IPS DF 19.7 (cell line): ENCODE data around the gene INHA.

Experiments used
- DNase-seq: peaks from one replicate; pipeline ENCODE4 v3.0.0-alpha.2; 2013; ENCODE audit warnings: low read depth, low spot score

Gene INHA, protein sequence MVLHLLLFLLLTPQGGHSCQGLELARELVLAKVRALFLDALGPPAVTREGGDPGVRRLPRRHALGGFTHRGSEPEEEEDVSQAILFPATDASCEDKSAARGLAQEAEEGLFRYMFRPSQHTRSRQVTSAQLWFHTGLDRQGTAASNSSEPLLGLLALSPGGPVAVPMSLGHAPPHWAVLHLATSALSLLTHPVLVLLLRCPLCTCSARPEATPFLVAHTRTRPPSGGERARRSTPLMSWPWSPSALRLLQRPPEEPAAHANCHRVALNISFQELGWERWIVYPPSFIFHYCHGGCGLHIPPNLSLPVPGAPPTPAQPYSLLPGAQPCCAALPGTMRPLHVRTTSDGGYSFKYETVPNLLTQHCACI

DNA sequence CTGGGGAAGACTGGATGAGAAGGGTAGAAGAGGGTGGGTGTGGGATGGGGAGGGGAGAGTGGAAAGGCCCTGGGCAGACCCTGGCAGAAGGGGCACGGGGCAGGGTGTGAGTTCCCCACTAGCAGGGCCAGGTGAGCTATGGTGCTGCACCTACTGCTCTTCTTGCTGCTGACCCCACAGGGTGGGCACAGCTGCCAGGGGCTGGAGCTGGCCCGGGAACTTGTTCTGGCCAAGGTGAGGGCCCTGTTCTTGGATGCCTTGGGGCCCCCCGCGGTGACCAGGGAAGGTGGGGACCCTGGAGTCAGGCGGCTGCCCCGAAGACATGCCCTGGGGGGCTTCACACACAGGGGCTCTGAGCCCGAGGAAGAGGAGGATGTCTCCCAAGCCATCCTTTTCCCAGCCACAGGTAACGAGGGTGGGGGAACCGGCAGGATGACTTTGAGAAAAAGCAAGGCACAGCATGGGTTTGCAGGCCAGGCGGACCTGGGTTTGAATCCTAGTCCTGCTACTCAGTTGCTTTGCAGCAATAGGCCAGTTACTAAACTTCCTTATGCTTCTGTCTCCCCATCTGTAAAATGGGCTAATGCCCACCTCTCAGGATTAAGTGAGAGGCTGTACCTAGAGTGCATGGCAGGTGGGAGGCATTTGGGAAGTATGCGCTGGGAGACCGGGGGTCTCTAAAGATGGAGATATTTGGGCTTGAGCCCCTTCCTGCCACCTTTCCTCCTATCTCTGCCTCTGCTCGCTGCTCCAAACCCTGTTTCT is at the start of gene INHA:
Gene INHA, plus strand, starts transcription at position 74 of the 765 bp plus-strand sequence. Its CDS starts 65 bp downstream, at position 139.
- DNase-seq, result no peak

DNA sequence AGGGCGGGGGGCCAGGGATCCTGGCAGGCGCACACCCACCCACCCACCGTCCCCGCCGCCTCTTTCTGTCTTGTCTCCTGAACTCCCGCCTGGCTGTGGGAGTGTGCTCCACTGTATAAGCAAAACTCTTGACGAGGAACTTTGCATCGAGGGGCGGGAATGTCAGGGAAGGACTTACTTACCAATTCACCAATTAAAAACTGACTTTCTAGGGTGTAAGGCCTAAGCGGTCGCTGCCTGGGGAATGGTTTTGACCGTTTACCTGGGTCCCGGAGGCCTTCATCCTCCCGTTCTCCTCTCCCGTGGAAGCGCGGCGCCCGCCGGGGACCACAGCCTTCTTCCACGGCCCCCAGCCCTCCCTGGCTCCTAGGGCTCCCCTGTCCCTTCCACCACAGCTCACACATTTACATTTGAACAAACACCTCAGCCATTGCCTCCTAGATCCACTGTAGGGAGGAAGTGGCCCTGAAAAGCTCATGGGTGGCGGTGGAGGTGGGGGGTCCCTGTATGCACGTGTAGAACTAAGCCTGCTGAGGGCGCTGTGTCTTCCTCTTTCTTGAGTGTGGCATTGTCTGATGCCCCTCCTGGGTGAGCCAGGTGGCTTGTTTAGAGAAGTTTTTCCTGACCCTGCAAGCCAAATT is 49.0 kb upstream of the INHA start:
- no peak for DNase-seq

DNA sequence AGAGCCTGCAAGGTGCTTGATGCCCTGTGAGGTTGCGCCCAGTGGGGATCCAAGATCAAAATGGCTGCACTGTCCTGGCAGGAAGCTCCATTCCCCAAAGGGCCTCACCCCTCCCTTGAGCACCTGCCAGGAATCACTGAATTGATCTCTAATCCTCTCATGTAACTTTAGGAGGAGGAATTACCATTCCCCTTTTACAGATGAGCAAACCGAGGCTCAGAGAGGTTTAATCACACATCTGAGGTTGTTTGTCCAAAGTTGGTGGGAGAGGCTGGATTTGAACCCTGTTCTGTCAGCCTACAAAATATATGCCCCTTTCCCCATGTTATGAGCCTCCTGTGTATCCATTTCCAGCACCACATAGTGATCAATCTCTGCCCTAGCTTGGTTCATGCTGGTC is 47.3 kb upstream of the INHA start:
- no peak for DNase-seq

DNA sequence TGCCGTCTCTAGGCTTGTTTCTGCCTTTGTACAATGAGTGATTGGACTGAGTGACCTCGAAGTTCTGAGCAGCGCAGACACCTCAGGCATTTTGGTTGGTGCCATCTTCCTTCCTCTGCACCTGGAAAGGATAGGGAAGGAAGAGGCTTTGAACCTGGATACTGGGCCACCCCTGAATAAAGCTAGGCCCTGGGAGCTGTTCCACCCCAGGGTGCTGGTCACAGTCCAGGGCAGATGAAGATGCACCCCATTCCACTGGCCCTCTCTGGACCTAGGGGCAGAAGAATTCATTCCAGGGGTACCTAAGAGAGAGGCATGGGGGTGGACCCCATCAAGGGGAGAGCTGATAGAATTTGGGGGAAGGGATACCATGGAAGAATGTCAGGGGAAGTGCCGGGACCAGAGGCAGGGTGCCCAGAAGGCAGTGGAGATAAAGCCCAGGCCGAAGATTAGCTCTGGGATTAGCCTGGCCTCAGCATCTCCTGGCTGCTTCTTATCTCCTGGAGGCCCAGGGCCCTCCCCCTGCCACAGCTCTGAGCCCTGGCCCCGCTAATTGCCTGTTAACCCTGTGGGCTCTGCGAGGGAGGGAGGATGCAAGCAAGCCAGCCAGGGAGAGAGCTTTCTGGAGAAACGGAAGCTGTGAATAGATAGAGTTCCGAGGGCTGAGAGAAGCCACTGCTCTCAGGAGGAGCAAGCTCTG is 46.4 kb upstream of the INHA start:
- DNase-seq, result no peak

DNA sequence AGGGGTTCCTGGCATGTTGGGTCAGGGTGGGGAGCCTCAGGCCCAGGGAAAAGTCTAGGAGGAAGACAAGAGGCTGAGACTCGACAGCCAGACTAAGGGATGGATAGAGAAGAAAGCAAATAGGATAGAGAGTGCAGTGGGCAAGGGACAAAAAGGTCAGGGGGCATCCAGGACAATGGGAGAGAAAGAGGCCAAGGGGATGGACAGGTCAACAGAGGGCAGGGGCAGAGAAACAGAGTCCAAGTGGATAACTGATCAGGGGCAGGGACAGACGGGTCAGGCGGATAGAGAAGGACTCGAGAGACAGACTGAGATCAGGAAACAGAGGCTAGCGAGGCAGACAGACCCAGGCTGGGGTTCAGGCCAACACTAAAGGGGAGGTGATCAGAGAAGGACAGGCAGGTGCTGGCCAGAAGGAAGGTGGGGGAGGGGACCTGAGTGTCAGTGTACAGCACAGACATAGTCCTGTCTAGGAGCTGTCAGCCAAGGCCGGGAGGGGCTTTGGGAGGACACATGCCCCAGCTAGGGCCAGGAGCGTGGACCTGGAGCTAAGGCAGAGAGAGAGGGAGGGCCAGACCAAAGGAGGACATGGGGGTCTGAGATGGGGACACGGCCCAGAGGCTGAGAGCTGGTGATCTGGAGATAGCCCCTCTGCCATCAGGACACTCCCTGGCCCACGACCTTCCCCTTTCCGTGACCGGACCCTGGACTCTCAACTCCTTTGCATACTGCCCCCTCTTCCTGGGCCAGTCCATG is 45.6 kb upstream of the INHA start:
- no peak for DNase-seq

DNA sequence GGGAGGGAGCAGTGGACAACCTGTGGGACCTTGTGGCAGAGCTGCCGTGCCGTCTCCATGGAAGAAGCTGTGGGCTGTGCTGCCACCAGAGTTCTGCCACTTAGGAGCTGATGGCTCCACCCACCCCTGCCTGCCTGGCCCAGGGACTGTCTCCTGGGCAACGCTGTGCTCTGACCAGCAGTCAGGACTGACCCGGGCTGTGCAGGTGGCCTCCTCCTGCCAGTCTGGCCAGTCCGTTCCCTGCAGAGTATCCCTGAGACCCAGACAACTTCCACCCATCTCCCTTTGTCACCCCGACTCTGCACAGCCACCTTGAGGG is 45.1 kb upstream of the INHA start:
- DNase-seq, result no peak

DNA sequence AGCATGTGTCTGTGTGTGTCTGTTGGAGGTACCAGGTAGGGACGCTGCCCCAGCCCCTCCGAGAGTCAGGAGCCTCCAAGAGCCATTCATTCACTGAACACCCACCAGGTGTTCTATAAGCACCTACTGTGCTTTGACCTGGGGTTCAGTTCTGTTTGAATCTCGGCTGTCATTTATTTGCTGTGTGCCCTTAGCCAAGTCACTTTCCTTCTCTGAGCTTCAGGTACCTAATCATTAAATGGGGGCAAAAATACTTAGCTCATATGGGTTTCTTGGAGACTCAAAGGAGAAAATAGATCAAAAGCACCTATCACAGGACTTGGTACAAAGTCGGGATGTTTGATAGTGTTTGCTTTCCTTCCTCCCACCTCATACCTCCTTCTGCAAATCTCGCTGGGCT is 44.6 kb upstream of the INHA start:
- no peak for DNase-seq

DNA sequence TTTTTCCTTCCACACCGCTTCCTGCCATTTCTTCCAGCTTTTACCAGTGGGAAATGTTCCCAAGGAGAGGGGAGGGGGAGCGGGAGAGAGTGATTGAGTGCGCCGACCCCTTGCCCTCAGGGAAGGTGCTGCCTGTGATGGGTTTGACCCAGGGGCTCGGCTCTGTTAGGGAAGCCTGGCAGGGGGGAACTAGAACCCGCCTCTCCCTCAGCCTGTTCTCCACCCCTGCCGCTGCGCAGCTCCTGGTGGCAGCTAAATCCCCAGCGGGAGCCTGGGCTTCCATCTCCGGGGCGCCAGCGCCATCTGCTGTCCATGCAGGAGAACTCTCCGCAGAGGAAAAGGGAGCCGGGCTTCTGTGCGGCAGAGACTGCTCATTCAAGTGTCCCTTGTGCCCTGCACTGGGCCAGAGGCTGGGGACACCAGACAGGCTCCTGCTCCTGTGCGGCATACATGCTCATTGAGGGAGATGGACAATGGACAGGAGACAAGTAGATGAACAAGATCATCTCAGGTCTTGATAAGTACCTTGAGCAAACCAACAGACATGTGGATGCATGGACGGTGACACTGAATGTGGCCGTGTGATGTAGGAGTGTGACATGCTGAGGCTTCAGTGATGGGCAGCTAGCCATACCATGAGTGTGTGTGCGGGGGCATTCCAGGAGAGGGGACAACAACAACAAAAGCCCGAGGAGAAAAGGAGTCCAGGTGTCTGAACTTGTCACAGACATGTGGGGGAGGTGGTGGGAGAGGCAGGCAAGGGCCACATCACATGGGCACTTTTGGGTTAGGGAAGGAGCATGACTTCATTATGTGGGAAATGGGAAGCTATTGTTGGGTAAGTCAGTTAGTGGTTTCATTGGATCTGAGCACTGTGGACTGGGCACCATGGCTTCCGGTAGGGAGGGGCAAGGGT is 41.8 kb upstream of the INHA start:
- no peak for DNase-seq

DNA sequence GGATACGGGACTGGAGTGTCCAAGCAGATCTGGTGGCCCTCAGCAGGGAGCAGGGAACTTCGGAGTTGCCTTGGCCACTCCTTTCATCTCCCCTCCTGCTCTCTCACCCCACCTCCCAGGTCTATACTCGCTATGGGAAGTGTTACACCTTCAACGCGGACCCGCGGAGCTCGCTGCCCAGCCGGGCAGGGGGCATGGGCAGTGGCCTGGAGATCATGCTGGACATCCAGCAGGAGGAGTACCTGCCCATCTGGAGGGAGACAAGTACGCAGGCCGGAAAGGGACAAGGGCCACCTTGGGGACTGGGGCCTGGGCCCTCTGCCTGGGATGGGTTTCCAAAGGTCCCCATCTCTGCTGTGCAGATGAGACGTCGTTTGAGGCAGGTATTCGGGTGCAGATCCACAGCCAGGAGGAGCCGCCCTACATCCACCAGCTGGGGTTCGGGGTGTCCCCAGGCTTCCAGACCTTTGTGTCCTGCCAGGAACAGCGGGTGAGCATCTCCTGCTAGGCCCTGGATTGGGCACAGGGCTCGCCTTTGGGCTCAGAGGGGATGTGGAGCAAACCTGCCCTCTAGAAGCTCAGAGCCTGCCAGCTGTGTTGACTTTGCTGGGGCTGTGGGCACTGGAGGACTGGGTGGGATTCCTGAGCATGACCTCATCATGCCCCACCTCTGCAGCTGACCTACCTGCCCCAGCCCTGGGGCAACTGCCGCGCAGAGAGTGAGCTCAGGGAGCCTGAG is 40.3 kb upstream of the INHA start:
- no peak for DNase-seq

DNA sequence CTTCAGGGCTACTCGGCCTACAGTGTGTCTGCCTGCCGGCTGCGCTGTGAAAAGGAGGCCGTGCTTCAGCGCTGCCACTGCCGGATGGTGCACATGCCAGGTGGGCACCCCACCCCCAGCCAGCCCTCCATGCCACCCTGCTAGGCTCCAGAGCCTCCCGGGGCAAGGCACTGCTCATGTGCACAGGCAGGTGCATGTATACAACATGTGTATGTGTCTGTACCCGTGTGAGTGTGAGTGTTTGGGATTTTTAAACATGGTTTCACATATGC is 39.8 kb upstream of the INHA start:
- no peak for DNase-seq

DNA sequence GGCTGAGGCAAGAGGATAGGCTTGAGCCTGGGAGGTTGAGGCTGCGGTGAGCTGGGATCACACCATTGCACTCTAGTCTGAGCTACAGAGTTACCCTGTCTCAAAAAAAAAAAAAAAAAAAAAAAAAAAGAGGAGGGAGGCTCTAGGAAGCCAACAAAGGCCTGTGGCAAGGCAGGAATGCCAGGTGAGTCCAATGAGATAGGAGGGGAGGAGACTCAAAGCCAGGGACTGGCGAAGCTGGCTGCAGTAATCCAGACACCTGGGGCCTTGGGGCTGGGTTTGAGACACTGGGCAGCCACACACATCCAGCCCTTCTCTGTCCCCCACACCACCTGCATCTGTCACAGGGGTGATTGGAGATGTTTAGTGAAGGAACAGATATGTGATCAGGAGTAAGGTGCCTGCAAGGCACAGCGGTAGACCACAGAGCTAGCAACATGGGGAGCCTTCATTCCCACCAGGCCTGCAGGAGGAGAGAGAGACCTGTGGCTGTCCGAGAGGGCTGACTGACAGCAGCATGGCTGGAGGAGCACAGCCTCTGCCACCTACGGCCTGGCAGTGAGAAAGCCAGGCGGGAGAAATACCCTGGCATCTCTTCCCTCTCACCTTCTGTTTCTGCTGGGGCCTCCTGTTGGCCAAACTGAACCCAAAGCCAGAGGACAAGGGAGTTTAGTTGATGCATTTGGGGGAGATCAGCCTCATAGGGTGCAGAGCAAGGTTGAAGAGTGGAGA is 38.0 kb upstream of the INHA start:
- DNase-seq, result no peak

DNA sequence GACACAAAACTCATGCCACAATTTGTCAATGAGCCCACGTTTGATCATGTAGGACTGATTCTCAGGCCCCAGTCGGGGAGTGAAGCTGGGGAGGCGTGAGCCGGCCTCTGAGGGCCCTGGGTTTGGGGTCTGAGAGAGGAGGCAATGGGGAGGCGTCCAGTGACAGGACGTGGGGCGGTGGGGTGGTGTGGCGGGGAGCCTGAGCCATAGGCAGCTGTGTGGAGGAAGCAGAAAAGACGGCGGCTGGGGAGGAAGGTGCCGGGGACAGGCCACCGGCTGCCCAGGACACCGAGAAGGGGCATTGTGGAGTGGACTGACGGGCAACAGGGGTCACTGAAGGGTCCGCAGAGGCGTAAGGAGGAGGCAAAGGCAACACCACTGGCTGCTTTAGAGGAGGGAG is 35.7 kb upstream of the INHA start:
- DNase-seq, result no peak

DNA sequence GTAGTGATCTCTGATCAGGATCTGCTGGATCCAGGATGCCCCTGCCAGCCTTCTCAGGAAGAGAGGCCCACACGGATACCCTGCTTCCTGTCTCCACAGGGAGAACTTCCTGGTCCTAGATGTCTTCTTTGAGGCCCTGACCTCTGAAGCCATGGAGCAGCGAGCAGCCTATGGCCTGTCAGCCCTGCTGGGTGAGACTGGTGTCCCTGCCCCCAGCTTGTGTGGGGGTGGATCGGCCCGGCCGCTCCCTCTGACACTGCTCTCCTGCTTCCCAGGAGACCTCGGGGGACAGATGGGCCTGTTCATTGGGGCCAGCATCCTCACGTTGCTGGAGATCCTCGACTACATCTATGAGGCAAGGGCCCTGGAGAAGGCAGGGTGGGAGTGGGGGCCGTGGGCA is 35.1 kb upstream of the INHA start:
- no peak for DNase-seq

DNA sequence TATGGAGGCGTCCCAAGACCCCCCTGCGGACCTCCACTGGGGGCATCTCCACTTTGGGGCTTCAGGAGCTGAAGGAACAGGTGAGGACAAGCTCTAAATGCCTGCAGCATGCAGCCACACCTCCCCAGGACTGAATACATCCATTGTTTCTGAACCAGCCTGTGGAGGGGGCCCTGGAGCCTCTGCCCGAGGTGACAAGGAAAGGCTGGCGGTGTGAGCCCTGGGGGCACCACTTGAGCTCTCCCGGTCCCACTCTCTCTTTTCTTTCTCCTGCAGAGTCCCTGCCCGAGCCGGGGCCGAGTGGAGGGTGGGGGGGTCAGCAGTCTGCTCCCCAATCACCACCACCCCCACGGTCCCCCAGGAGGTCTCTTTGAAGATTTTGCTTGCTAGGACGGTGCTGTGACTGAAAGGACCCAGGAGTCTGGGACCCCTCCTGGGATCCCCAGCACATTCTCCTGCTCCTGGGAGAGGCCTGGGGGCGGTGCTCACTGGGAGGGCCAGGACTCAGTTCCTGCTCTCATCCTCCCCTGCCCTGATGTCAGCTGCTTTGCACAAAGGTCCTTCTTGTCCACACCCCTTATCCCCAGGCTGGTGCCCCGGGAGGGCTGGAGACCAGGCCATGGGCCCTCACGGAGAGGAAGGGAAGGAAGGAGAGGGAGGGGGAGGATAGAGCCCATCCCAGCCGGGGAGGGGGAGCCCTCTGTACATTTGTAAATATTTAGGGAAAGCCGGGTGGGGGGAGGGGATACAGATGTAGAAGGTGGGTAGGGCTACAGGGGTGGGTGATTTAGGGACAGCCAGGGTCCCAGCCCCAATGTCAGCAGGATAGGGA is 34.2 kb upstream of the INHA start:
- no peak for DNase-seq

DNA sequence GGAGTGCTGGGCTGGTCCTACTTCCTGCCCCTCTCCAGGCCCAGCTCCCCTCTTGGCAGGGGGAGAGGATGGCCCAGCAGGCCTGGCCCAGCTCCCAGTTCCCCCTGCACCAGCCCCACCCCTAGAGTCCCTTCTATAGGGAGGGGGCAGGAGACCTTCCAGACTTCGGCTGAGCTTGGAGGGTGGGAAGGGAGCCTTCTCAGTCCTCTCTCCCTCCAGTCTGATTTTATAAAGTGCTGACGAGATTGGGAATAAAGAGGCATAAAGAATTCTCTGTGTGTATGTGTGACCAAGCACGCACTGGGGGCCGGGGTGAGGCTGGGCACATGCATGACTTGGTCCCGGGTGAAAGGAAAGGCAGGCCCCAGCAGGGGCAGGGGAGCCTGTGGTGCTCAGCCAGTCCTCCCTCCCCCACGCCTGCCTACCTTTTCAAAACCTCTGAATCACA is 33.6 kb upstream of the INHA start:
- no peak for DNase-seq

DNA sequence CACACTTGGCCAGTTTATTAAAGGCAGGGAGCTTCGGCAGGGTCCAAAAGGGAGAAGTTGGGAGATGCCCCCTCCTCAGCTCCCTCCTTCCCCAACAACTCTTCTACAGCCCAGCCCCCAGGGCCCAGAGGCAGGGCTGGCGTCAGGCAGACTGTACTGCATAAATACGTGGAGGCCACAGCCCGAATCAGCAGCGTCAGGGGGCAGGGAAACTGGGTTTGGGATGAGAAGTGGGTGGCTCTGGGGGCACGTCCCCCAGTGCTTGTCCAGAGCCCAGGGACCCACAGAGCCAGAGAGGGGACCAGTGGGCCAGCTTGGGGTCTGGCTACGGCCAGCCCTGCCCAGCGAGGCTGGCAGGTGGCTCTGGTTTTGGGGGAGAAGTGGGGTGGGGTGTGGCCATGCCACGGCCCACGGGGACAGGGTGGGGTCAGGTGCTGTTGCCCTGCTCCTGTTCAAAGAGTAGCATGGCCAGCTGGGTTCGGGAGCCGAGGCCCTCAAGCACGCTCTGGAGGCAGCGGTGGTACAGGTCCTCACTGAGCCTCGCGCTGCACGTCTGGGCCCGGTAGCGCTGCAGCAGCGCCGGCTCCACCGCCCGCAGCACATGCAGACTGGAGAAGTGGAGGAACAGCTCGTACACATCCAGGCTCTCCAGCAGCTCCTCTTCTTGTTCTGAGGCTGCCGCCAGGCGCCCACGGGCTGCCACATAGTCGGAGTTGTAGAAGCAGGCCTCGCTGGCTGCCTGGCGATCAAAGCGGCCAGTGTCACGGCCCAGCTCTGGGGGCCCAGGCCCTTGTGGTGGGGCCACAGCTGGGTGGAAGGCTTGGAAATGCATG is 32.9 kb upstream of the INHA start:
- DNase-seq, result no peak

DNA sequence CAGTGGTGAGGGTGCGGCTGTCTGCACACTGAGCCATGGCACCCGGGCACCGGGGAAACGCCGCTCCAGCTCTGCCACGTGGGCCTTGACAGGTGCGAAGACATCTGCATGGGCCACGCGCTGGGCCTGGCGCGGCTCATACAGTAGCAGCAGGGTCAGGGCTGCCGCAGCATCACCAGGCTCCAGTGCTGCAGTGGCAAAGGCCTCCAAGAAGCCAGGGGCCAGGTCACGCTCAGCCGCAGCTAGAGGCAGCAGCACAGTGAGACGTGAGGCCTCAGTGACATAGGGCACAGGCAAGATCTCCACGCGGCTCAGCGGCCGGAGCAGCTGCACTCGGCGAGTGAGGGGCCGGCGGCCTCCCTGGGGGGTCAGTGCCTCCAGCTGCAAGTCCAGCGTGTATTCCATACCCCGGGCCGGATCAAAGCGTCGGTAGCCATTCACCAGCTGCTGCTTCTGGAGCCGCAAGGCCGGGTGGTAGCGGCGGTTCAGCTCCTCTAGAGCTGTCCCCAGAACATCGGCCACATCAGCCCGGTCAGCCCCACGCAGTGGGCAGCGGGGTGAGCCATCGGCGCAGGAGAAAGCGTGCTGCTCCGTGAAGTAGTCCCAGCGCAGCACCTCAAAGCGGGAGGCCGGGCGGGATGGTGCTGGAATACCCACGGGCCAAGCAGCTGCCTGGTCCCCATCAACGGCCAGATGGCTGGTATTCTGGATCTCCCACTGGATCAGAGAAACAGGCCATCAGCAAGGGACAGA is 32.0 kb upstream of the INHA start:
- no peak for DNase-seq
